Measurements from ENCODE around the gene AAMDC. TPM values are rescaled to one million over a fixed set of nuclear protein-coding genes. Genes with fewer than 3 reads are reported as not detected.

AAMDC gene
- total RNA-seq, 1 donor from 2014 or later, result 24.7 TPM

DNA sequence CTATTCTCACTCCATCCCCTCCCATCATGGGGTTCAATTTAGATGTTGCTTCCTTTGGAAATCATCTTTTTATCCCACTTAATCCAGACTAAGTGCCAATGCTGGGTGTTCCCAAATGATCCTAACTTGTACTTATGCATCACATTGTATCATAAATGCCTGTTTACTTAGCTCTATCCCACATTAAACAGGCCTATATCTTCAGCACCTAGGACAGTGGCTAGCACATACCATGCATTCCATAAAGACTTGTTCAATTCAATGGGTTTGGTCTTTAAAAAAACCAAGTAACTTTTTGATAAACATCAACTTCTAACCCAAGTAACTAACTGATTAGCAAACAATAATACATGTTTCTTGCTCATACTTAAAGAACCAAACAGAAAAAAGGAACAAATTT, 41.0 kb upstream of the AAMDC start:
- no peaks in the 10 kb centered on the region for H3K27me3 Mint-ChIP-seq (ENCODE audit: unreplicated experiment)
- H3K4me3 Mint-ChIP-seq (ENCODE audit: unreplicated experiment), result no peak overlapping the region
- TF ChIP-seq, protein P1, sequence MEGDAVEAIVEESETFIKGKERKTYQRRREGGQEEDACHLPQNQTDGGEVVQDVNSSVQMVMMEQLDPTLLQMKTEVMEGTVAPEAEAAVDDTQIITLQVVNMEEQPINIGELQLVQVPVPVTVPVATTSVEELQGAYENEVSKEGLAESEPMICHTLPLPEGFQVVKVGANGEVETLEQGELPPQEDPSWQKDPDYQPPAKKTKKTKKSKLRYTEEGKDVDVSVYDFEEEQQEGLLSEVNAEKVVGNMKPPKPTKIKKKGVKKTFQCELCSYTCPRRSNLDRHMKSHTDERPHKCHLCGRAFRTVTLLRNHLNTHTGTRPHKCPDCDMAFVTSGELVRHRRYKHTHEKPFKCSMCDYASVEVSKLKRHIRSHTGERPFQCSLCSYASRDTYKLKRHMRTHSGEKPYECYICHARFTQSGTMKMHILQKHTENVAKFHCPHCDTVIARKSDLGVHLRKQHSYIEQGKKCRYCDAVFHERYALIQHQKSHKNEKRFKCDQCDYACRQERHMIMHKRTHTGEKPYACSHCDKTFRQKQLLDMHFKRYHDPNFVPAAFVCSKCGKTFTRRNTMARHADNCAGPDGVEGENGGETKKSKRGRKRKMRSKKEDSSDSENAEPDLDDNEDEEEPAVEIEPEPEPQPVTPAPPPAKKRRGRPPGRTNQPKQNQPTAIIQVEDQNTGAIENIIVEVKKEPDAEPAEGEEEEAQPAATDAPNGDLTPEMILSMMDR (IDR thresholded peaks at IDR 0.05; ENCODE audit: unreplicated experiment), result no peak
- no peaks in the 10 kb centered on the region for H3K36me3 Mint-ChIP-seq (ENCODE audit: low read depth, unreplicated experiment)
- no peak overlapping the region for H3K27ac Mint-ChIP-seq (ENCODE audit: unreplicated experiment)
- no peaks in the 10 kb centered on the region for H3K9me3 Mint-ChIP-seq (ENCODE audit: unreplicated experiment)
- H3K4me1 Mint-ChIP-seq (ENCODE audit: unreplicated experiment), result no peaks in the 10 kb centered on the region
- no peak for DNase-seq (ENCODE audit: low spot score)

GRCh38 chr11:77783025-77783424, 37.9 kb upstream of the AAMDC start:
- no peaks in the 10 kb centered on the region for H3K36me3 Mint-ChIP-seq (ENCODE audit: low read depth, unreplicated experiment)
- H3K4me3 Mint-ChIP-seq (ENCODE audit: unreplicated experiment), result no peak overlapping the region
- H3K9me3 Mint-ChIP-seq (ENCODE audit: unreplicated experiment), result no peaks in the 10 kb centered on the region
- no peak for DNase-seq (ENCODE audit: low spot score)
- H3K27ac Mint-ChIP-seq (ENCODE audit: unreplicated experiment), result no peak overlapping the region
- TF ChIP-seq, protein P1 (IDR thresholded peaks at IDR 0.05; ENCODE audit: unreplicated experiment), result no peak
- no peaks in the 10 kb centered on the region for H3K27me3 Mint-ChIP-seq (ENCODE audit: unreplicated experiment)
- H3K4me1 Mint-ChIP-seq (ENCODE audit: unreplicated experiment), result no peaks in the 10 kb centered on the region

GRCh38 chr11:77784572-77784971, 36.4 kb upstream of the AAMDC start:
- H3K27ac Mint-ChIP-seq (ENCODE audit: unreplicated experiment), result no peak overlapping the region
- H3K36me3 Mint-ChIP-seq (ENCODE audit: low read depth, unreplicated experiment), result no peaks in the 10 kb centered on the region
- no peaks in the 10 kb centered on the region for H3K27me3 Mint-ChIP-seq (ENCODE audit: unreplicated experiment)
- no peaks in the 10 kb centered on the region for H3K9me3 Mint-ChIP-seq (ENCODE audit: unreplicated experiment)
- no peak for DNase-seq (ENCODE audit: low spot score)
- H3K4me3 Mint-ChIP-seq (ENCODE audit: unreplicated experiment), result no peak overlapping the region
- peaks cover 12% of the 10 kb centered on the region for H3K4me1 Mint-ChIP-seq (ENCODE audit: unreplicated experiment)
- TF ChIP-seq, protein P1 (IDR thresholded peaks at IDR 0.05; ENCODE audit: unreplicated experiment), result no peak

GRCh38 chr11:77789061-77789730, 31.7 kb upstream of the AAMDC start:
- H3K27ac Mint-ChIP-seq (ENCODE audit: unreplicated experiment), result no peak overlapping the region
- peaks cover 34% of the 10 kb centered on the region for H3K36me3 Mint-ChIP-seq (ENCODE audit: low read depth, unreplicated experiment)
- no peak overlapping the region for H3K4me3 Mint-ChIP-seq (ENCODE audit: unreplicated experiment)
- no peaks in the 10 kb centered on the region for H3K9me3 Mint-ChIP-seq (ENCODE audit: unreplicated experiment)
- H3K4me1 Mint-ChIP-seq (ENCODE audit: unreplicated experiment), result peaks cover 19% of the 10 kb centered on the region
- peaks cover 2% of the 10 kb centered on the region for H3K27me3 Mint-ChIP-seq (ENCODE audit: unreplicated experiment)
- DNase-seq (ENCODE audit: low spot score), result no peak
- TF ChIP-seq, protein P1 (IDR thresholded peaks at IDR 0.05; ENCODE audit: unreplicated experiment), result no peak

GRCh38 chr11:77789731-77790476, 31.0 kb upstream of the AAMDC start:
- no peak overlapping the region for H3K27ac Mint-ChIP-seq (ENCODE audit: unreplicated experiment)
- H3K4me3 Mint-ChIP-seq (ENCODE audit: unreplicated experiment), result peak overlapping the region; percentile 29
- H3K36me3 Mint-ChIP-seq (ENCODE audit: low read depth, unreplicated experiment), result peaks cover 34% of the 10 kb centered on the region
- DNase-seq (ENCODE audit: low spot score), result no peak
- H3K27me3 Mint-ChIP-seq (ENCODE audit: unreplicated experiment), result peaks cover 2% of the 10 kb centered on the region
- H3K4me1 Mint-ChIP-seq (ENCODE audit: unreplicated experiment), result peaks cover 19% of the 10 kb centered on the region
- TF ChIP-seq, protein P1 (IDR thresholded peaks at IDR 0.05; ENCODE audit: unreplicated experiment), result no peak
- no peaks in the 10 kb centered on the region for H3K9me3 Mint-ChIP-seq (ENCODE audit: unreplicated experiment)

Measured in endothelial cell (in vitro differentiated cells).